Prostate gland (tissue), 2 donors: ENCODE measurements around the gene GGT6.

Source experiments
- CTCF ChIP-seq, 4 experiments: fragments of 200-600 bp in 2 of 4; fragments of 450-650 bp in 2 of 4; sonication (generic) in 2 of 4; IDR thresholded peaks; 1 replicate in 3 of 4; 2 replicates in 1 of 4; pipeline ENCODE4 v1.5.1; 2016 to 2019; ENCODE audit warnings: antibody characterized with exemption in 4 of 4, mild to moderate bottlenecking in 2 of 4, moderate library complexity in 2 of 4
- POLR2A ChIP-seq: fragments of 450-650 bp; IDR thresholded peaks from one replicate; pipeline ENCODE4 v1.6.1; 2016; ENCODE audit warnings: antibody characterized with exemption, mild to moderate bottlenecking

GRCh38 chr17:4545217-4545951 lies 15.0 kb downstream of the GGT6 start:
- TF ChIP-seq CTCF (IDR thresholded peaks at IDR 0.05) (no peak), POLR2A (no peak)
